Activated CD4-positive, alpha-beta T cell treated with anti-CD3 and anti-CD28 coated beads, Interleukin-2, amount 10 ng/mL, durations not matched to agents 7 days and 5 days (primary cell): ENCODE data around the gene OMA1. TPM values are rescaled to one million over a fixed set of nuclear protein-coding genes. Genes with fewer than 3 reads are reported as not detected.
"Not testable (repeated sequence)": the region's sequence is repeated elsewhere in the genome, so short reads cannot be mapped to it uniquely, and the experiment has no call there.

ENCODE experiments used
- CTCF ChIA-PET: fragments of 350-600 bp; sonication (Branson Sonifier 250); formaldehyde crosslinking; loops from one replicate; lab custom pipeline; 2021; ENCODE audit warnings: antibody characterized with exemption; lab: Charles Lee
- POLR2A ChIA-PET: fragments of 350-600 bp; sonication (Branson Sonifier 250); formaldehyde crosslinking; loops from one replicate; lab custom pipeline; 2021; ENCODE audit warnings: antibody characterized with exemption; lab: Charles Lee
- DNase-seq: peaks from one replicate; pipeline ENCODE4 v3.0.0-alpha.2; 2020
- H3K27ac Mint-ChIP-seq: one replicate; pipeline ENCODE4 v1.8.0; 2021; ENCODE audit warnings: mild to moderate bottlenecking, moderate library complexity, mixed read lengths
- H3K27me3 Mint-ChIP-seq: one replicate; pipeline ENCODE4 v1.8.0; 2021; ENCODE audit warnings: mixed read lengths
- H3K36me3 Mint-ChIP-seq: one replicate; pipeline ENCODE4 v1.8.0; 2021; ENCODE audit warnings: low read depth, mixed read lengths
- H3K4me1 Mint-ChIP-seq: one replicate; pipeline ENCODE4 v1.8.0; 2021; ENCODE audit warnings: mixed read lengths
- H3K4me3 Mint-ChIP-seq: one replicate; pipeline ENCODE4 v1.8.0; 2021; ENCODE audit warnings: mild to moderate bottlenecking, moderate library complexity, mixed read lengths
- H3K9me3 Mint-ChIP-seq: one replicate; pipeline ENCODE4 v1.8.0; 2021; ENCODE audit warnings: mixed read lengths
- total RNA-seq, 2 experiments: library from RNA; stranded (reverse); gene quantifications; one replicate each; pipeline ENCODE4 v1.2.3, GENCODE V29; 2021

OMA1 gene
- total RNA-seq, 2 experiments from 2014 or later, result 19.1 to 23.5 TPM

GRCh38 chr1:58543260-58543659 lies 3.3 kb downstream of the OMA1 start:
- Mint-ChIP-seq H3K4me1 (peaks cover 18% of the 10 kb centered on the region), H3K36me3 (no peaks in the 10 kb centered on the region), H3K27ac (no peak overlapping the region), H3K9me3 (no peaks in the 10 kb centered on the region), H3K4me3 (no peak overlapping the region), H3K27me3 (no peaks in the 10 kb centered on the region)
- ChIA-PET POLR2A (no interaction called here), CTCF (interaction anchor here (0.9 kb wide), 1 partner anchor 110 kb away, joined by 3 read pairs; no protein-coding TSS in a partner anchor)
- no peak for DNase-seq

GRCh38 chr1:58539553-58539952 lies 7.0 kb downstream of the OMA1 start:
- ChIA-PET CTCF (interaction anchor here (0.6 to 1.7 kb wide), 3 partner anchors 7 to 13 kb away, joined by 3 to 9 read pairs (median 3); partner anchors contain the start of gene OMA1), POLR2A (no interaction called here)
- no peaks in the 10 kb centered on the region for H3K9me3 Mint-ChIP-seq
- H3K4me1 Mint-ChIP-seq, result no peaks in the 10 kb centered on the region
- no peaks in the 10 kb centered on the region for H3K36me3 Mint-ChIP-seq
- no peak for DNase-seq
- H3K4me3 Mint-ChIP-seq, result no peak overlapping the region
- no peaks in the 10 kb centered on the region for H3K27me3 Mint-ChIP-seq
- no peak overlapping the region for H3K27ac Mint-ChIP-seq

- Mint-ChIP-seq H3K4me3 (no peak overlapping the region), H3K27ac (no peak overlapping the region), H3K4me1 (no peaks in the 10 kb centered on the region), H3K27me3 (no peaks in the 10 kb centered on the region), H3K36me3 (no peaks in the 10 kb centered on the region), H3K9me3 (no peaks in the 10 kb centered on the region)
- DNase-seq, result no peak
- POLR2A ChIA-PET, result no interaction called here
- CTCF ChIA-PET, result interaction anchor here (1.7 kb wide), 1 partner anchor 8 kb away, joined by 9 read pairs; the partner anchor contains the start of gene OMA1
Measured at GRCh38 chr1:58538821-58539220, 7.7 kb downstream of the OMA1 start.

- H3K27me3 Mint-ChIP-seq, H3K4me3 Mint-ChIP-seq, DNase-seq, POLR2A ChIA-PET, H3K36me3 Mint-ChIP-seq, CTCF ChIA-PET, H3K27ac Mint-ChIP-seq, H3K9me3 Mint-ChIP-seq, H3K4me1 Mint-ChIP-seq: not testable (repeated sequence)
Measured at GRCh38 chr1:58531842-58532241, 14.7 kb downstream of the OMA1 start.

- Mint-ChIP-seq H3K27me3 (no peaks in the 10 kb centered on the region), H3K4me1 (peaks cover 6% of the 10 kb centered on the region), H3K4me3 (no peak overlapping the region), H3K9me3 (no peaks in the 10 kb centered on the region), H3K36me3 (peaks cover 11% of the 10 kb centered on the region), H3K27ac (no peak overlapping the region)
- ChIA-PET POLR2A (no interaction called here), CTCF (interaction anchor here (1.1 kb wide), 1 partner anchor 17 kb away, joined by 4 read pairs; the partner anchor contains the start of gene OMA1)
- no peak for DNase-seq
Measured at GRCh38 chr1:58529284-58529683, 17.2 kb downstream of the OMA1 start.

- Mint-ChIP-seq H3K36me3 (peaks cover 13% of the 10 kb centered on the region), H3K27ac (no peak overlapping the region), H3K4me3 (no peak overlapping the region), H3K9me3 (no peaks in the 10 kb centered on the region), H3K4me1 (peaks cover 8% of the 10 kb centered on the region), H3K27me3 (no peaks in the 10 kb centered on the region)
- POLR2A ChIA-PET, result no interaction called here
- CTCF ChIA-PET, result interaction anchor here (0.6 to 3.2 kb wide), 3 partner anchors 11 to 276 kb away, joined by 3 to 11 read pairs (median 3); partner anchors contain the start of gene OMA1
- DNase-seq, result no peak
Measured at GRCh38 chr1:58528518-58528917, 18.0 kb downstream of the OMA1 start.

- POLR2A ChIA-PET, result interaction anchor here (0.7 kb wide), 2 partner anchors 12 to 331 kb away, joined by 4 to 5 read pairs; no protein-coding TSS in a partner anchor
- H3K27me3 Mint-ChIP-seq, result no peaks in the 10 kb centered on the region
Measured at GRCh38 chr1:58524353-58524945, 22.1 kb downstream of the OMA1 start.

GRCh38 chr1:58515794-58516401 lies 30.6 kb downstream of the OMA1 start:
- H3K27me3 Mint-ChIP-seq, result no peaks in the 10 kb centered on the region
- H3K9me3 Mint-ChIP-seq, result peaks cover 2% of the 10 kb centered on the region
- ChIA-PET CTCF (interaction anchor here (0.6 to 3.1 kb wide), 8 partner anchors 10 to 140 kb away, joined by 3 to 23 read pairs (median 3); partner anchors contain the start of gene OMA1), POLR2A (interaction anchor here (0.8 kb wide), 1 partner anchor 29 kb away, joined by 4 read pairs; no protein-coding TSS in a partner anchor)
- no peak overlapping the region for H3K4me3 Mint-ChIP-seq
- DNase-seq, result peak; percentile 53
- peak overlapping the region; percentile 38 for H3K27ac Mint-ChIP-seq
- peaks cover 11% of the 10 kb centered on the region for H3K36me3 Mint-ChIP-seq
- H3K4me1 Mint-ChIP-seq, result peaks cover 8% of the 10 kb centered on the region

More at GRCh38 chr1:58524353-58524945, 22.1 kb downstream of the OMA1 start:
- Mint-ChIP-seq H3K4me3 (no peak overlapping the region), H3K36me3 (peaks cover 27% of the 10 kb centered on the region), H3K4me1 (peaks cover 8% of the 10 kb centered on the region), H3K27ac (no peak overlapping the region), H3K9me3 (no peaks in the 10 kb centered on the region)
- no peak for DNase-seq
- CTCF ChIA-PET, result interaction anchor here (0.6 to 1.0 kb wide), 3 partner anchors 12 to 1466 kb away, joined by 3 read pairs; no protein-coding TSS in a partner anchor

- peaks cover 8% of the 10 kb centered on the region for H3K36me3 Mint-ChIP-seq
- ChIA-PET CTCF (no interaction called here), POLR2A (no interaction called here)
- H3K4me1 Mint-ChIP-seq, result peaks cover 8% of the 10 kb centered on the region
- H3K27me3 Mint-ChIP-seq, result no peaks in the 10 kb centered on the region
- no peak overlapping the region for H3K27ac Mint-ChIP-seq
- H3K9me3 Mint-ChIP-seq, result peaks cover 2% of the 10 kb centered on the region
- no peak overlapping the region for H3K4me3 Mint-ChIP-seq
- DNase-seq, result no peak
Measured at GRCh38 chr1:58513956-58514355, 32.6 kb downstream of the OMA1 start.

- Mint-ChIP-seq H3K9me3 (peaks cover 2% of the 10 kb centered on the region), H3K4me3 (no peak overlapping the region), H3K27me3 (no peaks in the 10 kb centered on the region), H3K36me3 (peaks cover 9% of the 10 kb centered on the region), H3K4me1 (no peaks in the 10 kb centered on the region), H3K27ac (no peak overlapping the region)
- DNase-seq, result no peak
- ChIA-PET CTCF (no interaction called here), POLR2A (no interaction called here)
Measured at GRCh38 chr1:58508629-58509028, 37.9 kb downstream of the OMA1 start.

- no peaks in the 10 kb centered on the region for H3K4me1 Mint-ChIP-seq
- no peak overlapping the region for H3K4me3 Mint-ChIP-seq
- H3K9me3 Mint-ChIP-seq, result no peaks in the 10 kb centered on the region
- ChIA-PET CTCF (interaction anchor here (1.0 kb wide), 1 partner anchor 10 kb away, joined by 3 read pairs; no protein-coding TSS in a partner anchor), POLR2A (no interaction called here)
- no peak overlapping the region for H3K27ac Mint-ChIP-seq
- no peak for DNase-seq
- H3K36me3 Mint-ChIP-seq, result peaks cover 7% of the 10 kb centered on the region
- H3K27me3 Mint-ChIP-seq, result no peaks in the 10 kb centered on the region
Measured at GRCh38 chr1:58505286-58505685, 41.2 kb downstream of the OMA1 start.

GRCh38 chr1:58502519-58502918 lies 44.0 kb downstream of the OMA1 start:
- peaks cover 2% of the 10 kb centered on the region for H3K36me3 Mint-ChIP-seq
- POLR2A ChIA-PET, result no interaction called here
- H3K27me3 Mint-ChIP-seq, result no peaks in the 10 kb centered on the region
- H3K4me1 Mint-ChIP-seq, result peaks cover 2% of the 10 kb centered on the region
- H3K4me3 Mint-ChIP-seq, result no peak overlapping the region
- H3K27ac Mint-ChIP-seq, result no peak overlapping the region
- CTCF ChIA-PET, result no interaction called here
- H3K9me3 Mint-ChIP-seq, result no peaks in the 10 kb centered on the region
- DNase-seq, result no peak

GRCh38 chr1:58500043-58500442 lies 46.5 kb downstream of the OMA1 start:
- H3K27me3 Mint-ChIP-seq, result no peaks in the 10 kb centered on the region
- ChIA-PET POLR2A (no interaction called here), CTCF (interaction anchor here (0.6 to 1.7 kb wide), 2 partner anchors 13 to 152 kb away, joined by 3 to 4 read pairs; no protein-coding TSS in a partner anchor)
- no peak overlapping the region for H3K4me3 Mint-ChIP-seq
- DNase-seq, result no peak
- H3K9me3 Mint-ChIP-seq, result no peaks in the 10 kb centered on the region
- H3K27ac Mint-ChIP-seq, result no peak overlapping the region
- peaks cover 2% of the 10 kb centered on the region for H3K4me1 Mint-ChIP-seq
- peaks cover 8% of the 10 kb centered on the region for H3K36me3 Mint-ChIP-seq
